GM12891 (cell line): ENCODE results near the gene SNX21.

ENCODE experiments used
- PAX5 ChIP-seq: IDR thresholded peaks from 2 replicates; pipeline ENCODE4 v1.6.1; 2011; ENCODE audit warnings: low read length, moderate library complexity, mild to moderate bottlenecking; ENCODE audit not compliant: insufficient read depth, severe bottlenecking
- POLR2A ChIP-seq: IDR thresholded peaks from 2 replicates; pipeline ENCODE4 v1.6.1; 2011; ENCODE audit warnings: low read depth, low read length, control low read depth
- POLR2AphosphoS5 ChIP-seq: IDR thresholded peaks from 2 replicates; pipeline ENCODE4 v1.6.1; 2011; ENCODE audit warnings: low read depth, low read length, control low read depth
- POU2F2 ChIP-seq: IDR thresholded peaks from 2 replicates; pipeline ENCODE4 v1.6.1; 2011; ENCODE audit warnings: low read depth, mild to moderate bottlenecking, control low read depth, low read length, moderate library complexity
- SPI1 ChIP-seq: IDR thresholded peaks from 2 replicates; pipeline ENCODE4 v1.6.1; 2011; ENCODE audit warnings: low read depth, low read length, control low read depth
- TAF1 ChIP-seq: IDR thresholded peaks from 2 replicates; pipeline ENCODE4 v1.6.1; 2011; ENCODE audit warnings: low read depth, low read length, control low read depth

DNA sequence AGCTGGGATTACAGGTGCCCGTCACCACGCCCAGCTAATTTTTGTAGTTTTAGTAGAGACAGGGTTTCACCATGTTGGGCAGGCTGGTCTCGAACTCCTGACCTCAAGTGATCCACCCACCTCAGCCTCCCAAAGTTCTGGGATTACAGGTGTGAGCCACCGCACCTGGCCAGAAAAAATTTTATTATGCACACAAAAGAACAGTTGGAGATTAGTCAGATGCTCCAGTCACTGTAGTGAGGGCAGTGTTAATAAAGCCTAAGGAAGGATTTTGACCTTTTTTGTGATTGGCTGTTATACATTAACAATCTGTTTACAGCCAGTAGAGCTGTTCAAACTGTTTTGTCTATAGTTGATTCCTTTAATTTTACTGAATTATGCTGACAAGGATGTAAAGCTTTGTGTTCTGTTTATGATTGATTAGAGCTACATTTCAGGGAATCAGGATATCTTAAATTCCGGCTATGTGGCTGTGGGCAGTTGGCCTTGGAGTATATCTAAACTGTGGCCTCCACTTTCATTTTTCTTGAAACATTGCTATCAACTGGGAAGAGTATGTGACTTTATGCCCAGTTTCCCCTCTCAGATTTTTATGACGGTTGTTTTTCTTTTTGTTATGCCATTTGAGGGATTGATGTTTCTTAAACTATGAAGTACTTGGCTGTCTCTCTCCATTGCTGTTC, 33.7 kb downstream of the SNX21 start:
- TF ChIP-seq TAF1 (no peak), POLR2A (no peak), POLR2AphosphoS5 (no peak), POU2F2 (no peak), SPI1 (no peak), PAX5 (no peak)
